A204.1 (cell line): ENCODE results near the gene SNTN.

ENCODE experiments used
- FAIRE-seq: peaks from 2 replicates; lab custom pipeline; 2012; peaks lifted over from hg19 to GRCh38; lab: Jason Lieb, UNC

SNTN gene

GRCh38 chr3:63674586-63674985, 22.1 kb downstream of the SNTN start:
- FAIRE-seq = no peak

- no peak for FAIRE-seq
Observed at GRCh38 chr3:63679186-63679585, 26.7 kb downstream of the SNTN start.

DNA sequence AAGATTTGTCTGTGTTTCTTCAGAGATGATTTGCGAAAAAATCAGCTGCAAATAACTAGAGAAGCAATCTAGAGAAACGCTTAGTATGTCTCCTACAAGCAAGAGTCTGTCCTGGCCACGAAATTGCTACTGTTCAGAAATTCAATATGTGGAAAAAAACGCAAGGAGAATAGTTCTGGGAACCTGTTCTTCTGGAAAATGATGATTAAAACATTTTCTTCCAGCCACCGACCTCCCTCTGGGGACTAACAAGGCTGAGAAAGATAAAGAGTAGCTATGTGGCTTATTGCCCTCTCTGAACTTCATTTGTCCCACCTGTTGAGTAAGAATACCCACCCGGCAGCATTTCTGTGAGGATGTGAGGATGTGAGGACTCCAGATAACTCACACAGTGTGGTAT, 31.6 kb downstream of the SNTN start:
- no peak for FAIRE-seq

GRCh38 chr3:63685340-63685739, 32.9 kb downstream of the SNTN start:
- no peak for FAIRE-seq

GRCh38 chr3:63687278-63688225, 35.1 kb downstream of the SNTN start:
- FAIRE-seq = no peak

- no peak for FAIRE-seq
Observed at GRCh38 chr3:63689285-63689684, 36.8 kb downstream of the SNTN start.

- FAIRE-seq = no peak
Observed at GRCh38 chr3:63693351-63693750, 40.9 kb downstream of the SNTN start.

- no peak for FAIRE-seq
Observed at GRCh38 chr3:63705092-63705645, 52.7 kb downstream of the SNTN start.

DNA sequence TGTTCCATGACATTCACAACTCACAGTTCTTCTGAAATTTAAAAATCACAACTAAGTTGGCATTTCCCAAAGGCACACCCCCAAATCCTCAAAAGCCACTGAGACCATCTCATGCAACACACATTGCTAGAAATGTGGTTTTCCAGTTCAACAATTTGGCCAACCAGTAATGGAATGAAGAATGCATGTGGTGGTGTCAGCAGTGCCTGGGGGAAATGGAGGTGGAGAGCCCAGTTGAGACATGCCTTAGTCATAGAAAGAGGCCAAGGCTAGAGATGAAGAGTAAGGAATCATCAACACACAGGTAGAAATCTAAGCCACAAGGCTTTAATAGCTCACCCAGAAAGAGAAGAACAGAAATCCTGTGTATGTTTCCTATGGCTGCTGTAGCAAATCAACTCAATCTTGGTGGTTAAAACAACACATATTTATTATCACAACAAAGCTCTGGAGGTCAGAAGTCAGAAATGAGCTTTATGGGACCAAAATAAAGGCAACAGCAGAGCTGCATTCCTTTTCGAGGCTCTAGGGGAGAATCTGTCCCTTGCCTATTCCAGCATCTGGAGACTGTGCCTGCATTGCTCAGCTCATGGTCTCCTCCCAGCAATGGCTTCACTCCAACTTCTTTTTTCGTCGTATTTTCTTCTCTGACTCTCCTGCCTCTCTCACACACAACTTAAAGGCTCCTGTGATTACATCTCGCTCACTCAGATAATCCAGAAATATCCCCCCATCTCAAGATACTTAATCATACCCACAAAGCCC, 54.0 kb downstream of the SNTN start:
- no peak for FAIRE-seq

- FAIRE-seq = no peak
Observed at GRCh38 chr3:63707731-63708130, 55.3 kb downstream of the SNTN start.

GRCh38 chr3:63709576-63709975, 57.1 kb downstream of the SNTN start:
- no peak for FAIRE-seq
